HG03520 (cell line): ENCODE data around the gene ABCC9.
"Not testable (repeated sequence)": the region's sequence is repeated elsewhere in the genome, so short reads cannot be mapped to it uniquely, and the experiment has no call there.

Source experiments
- ATAC-seq: cut with Tn5 transposase; IDR thresholded peaks from one replicate; pipeline ENCODE4 v1.9.1; 2021; ENCODE audit warnings: mild to moderate bottlenecking, moderate library complexity; ENCODE audit not compliant: unreplicated experiment

ABCC9 gene

DNA sequence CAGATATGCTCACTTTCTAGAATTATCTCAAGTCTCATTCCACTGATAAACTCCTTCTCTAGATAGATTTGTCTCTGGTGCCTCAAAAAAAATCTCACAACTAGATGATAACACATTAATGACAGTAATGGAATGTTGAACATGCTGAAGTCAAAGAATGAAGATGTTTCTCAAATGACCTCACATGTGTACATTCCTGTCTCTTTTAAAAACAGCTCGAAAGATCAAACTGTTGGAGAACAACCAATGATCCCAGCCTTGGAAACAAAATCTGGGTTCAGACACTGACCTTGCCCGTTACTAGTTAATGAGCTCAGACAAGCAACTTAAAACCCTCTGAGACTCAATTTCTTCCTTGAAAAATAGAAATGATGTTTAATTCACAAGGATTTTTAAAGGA lies 122.0 kb downstream of the ABCC9 start:
- no peak for ATAC-seq

DNA sequence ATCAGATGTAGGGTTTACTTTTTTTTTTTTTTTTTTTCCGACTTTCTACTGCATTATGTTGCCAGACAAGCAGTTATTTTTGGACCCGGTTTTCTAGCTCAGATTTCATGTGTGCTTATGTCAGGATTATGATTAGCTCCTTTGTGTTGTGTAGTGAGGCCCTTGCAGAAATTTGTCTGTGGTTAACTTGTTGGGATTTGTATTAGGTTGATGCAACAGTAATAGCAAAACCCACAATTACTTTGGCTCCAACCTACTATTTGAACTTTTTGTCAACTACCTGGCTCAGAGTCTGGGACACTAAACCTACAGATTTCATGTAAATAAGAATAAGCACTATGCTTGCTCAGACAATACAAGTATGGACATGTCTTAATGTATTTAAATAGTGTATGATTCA lies 122.6 kb downstream of the ABCC9 start:
- no peak for ATAC-seq

DNA sequence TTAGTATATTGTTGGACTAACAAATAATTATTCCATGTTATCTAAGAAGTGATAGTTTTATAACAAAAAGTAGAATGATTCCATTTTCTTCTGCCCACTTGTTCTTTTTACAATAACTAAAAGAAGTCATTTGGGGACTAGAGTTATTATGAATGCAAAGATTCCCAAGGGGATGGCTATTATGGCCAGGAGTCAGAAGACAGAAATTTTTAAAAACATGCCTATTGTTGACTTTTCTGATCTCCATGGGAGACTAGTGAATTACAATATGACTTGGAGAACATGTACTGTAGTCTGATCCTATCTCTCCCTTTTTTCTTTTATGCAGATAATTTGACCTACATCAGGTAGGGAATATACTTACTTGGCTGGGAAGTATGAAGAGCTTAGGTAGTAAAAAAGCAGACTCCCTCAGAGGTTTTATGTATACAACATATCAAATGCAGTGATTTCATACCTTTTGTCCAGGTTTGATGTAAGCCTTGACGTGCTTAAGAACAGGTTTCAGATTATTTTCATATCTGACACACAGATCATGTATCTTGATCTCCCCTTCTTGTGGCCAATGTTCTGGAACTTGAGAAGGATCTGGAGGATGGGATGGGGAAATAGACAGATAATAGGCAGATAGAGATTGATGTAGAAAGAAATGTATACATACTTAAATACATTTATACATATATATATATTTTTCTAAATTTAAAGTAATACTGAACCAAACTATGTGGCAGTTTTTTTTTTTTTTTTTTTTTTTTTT lies 125.7 kb downstream of the ABCC9 start:
- no peak for ATAC-seq

DNA sequence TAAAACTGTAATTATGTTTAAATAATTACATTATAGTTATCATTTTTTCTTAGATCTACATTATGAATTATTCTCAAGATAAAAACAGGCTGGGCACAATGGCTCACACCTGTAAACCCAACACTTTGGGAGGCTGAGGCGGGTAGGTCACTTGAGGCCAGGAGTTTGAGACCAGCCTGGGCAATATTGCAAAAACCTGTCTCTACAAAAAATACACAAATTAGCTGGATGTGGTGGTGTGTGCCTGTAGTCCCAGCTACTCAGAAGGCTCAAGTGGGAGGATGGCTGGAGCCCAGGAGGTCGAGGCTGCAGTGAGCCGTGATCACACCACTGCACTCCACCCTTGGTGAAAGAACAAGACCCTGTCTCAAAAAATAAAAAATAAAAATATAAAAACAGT lies 126.4 kb downstream of the ABCC9 start:
- ATAC-seq = no peak

DNA sequence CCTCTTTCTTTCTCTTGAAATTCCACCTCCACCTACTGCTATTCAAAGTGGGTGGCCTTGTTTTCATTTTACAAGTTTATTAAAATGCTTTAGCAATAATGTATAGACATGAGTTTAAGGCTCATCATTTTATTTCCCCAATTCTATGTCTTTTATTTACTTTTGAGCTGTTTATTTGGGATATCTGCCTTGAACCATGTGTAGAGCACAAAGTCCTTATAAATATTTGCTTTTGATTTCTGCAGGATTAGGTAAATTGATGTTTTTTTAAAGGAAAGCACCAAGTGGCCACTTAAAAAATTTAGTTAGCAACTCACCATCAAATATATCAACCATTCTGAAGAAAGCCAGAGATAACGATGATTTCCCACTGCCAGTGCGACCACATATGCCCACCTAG lies 126.9 kb downstream of the ABCC9 start:
- ATAC-seq = no peak

DNA sequence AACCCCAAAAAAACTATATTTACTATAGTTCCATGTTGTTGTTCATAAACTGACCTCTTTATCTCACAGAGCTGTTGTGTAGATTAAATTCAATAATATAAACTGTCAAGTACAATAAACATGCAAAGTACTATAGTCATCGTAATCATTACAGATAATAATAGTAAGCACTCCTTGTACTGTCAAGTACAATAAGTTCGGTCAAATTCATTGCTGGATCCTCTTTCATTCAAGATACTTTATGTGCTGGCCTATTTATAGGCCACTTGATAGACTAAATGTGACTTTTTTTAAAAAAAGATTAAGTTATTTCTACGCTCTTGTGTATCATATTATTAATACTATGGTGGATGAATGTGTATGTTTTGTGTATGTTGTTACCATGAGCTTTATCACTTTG lies 127.5 kb downstream of the ABCC9 start:
- no peak for ATAC-seq

DNA sequence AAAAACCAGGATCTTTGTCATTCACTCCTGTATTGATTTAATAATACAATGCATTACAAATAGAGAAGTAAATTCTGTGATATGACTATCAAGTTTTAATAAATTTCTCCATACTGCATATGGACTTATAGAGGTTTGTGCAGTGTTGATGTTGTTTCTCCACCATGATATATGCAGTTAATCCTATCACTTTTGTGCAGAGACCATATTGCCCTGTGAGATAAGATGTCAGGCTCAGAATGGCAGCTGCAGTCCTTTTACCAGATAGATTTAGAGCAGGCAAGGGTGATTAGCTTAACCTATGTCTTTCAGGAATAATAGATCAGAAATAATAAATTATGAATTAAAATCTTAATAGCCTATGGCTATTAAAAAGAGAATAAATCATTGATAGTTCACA lies 128.1 kb downstream of the ABCC9 start:
- no peak for ATAC-seq

DNA sequence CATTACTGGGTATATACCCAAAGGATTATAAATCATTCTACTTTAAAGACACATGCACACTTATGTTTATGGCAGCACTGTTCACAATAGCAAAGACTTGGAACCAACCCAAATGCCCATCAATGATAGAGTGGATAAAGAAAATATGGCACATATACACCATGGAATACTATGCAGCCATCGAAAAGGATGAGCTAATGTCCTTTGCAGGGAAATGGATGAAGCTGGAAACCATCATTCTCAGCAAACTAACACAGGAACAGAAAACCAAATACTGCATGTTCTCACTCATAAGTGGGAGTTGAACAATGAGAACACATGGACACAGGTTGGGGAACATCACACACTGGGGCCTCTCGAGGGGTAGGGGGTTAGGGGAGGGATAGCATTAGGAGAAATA lies 128.9 kb downstream of the ABCC9 start:
- not testable (repeated sequence) for ATAC-seq

DNA sequence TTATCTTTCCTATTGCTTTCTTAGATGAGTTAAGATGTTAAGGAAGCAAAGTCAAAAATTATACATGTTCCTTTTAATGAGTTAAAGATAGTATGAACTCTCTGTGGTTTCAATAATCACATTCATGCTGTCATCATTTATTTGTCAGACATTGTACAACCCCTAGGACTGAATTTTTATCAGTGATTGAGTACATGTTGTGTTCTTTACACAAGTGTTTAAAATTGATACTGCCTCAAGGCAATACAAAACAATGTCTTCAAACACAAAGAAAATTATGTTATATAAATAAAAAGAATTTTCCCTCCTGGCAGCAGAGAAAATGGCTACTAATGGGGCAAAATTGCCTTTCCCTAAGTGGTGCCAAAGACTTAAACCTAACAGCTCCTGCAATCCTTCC lies 132.1 kb downstream of the ABCC9 start:
- no peak for ATAC-seq

DNA sequence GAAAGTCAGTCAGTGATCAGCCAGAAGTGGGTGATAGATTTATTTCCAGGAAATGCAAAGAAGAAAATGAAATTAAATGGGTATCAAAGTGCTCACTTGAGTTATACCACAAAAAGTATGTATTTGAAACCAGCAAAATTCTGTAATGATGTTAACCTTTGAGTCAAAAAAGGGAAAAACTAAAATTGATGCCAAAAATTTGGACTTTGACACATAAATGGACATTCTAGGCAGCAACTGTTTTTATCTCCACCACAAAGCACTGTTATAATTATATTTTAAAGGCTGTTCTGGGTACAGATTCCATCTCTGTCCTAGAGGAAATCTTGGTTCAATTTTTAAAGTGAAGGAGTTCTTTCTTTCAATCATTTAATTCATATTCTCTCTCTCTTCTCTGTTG lies 135.0 kb downstream of the ABCC9 start:
- no peak for ATAC-seq

DNA sequence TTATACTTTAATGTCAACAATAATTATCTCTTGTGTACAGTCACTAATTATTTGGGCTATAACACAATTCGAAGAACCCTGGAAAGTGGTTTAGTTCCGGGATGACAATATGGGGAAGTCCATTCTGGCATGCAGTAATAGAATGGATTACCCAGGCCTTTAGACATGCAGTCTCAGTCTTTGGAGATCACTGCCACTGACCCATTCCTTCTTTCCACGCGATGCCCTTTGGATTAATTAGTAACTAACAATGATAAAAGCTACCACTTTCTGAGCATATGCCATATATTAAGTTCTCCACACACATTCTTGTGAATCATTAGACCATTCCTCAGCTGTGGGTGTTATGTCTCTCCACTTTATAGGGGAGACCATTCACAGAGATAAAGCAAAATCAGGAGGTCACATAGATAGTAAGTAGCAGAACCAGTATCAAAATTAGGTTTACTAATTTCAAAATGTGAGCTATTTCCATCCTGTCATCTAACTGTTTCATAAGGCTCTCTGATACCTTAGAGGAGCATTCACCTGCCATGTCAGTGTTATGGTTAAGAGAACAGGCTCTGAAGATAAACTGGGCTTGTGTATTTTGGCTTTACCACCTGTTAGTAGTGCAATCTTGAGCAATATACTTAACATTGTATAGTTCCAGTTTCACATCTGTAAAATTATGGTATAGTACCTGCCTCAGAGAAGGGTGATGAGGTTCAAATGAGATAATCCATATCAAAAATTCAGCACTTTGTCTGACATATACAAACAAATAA lies 139.5 kb downstream of the ABCC9 start:
- no peak for ATAC-seq

DNA sequence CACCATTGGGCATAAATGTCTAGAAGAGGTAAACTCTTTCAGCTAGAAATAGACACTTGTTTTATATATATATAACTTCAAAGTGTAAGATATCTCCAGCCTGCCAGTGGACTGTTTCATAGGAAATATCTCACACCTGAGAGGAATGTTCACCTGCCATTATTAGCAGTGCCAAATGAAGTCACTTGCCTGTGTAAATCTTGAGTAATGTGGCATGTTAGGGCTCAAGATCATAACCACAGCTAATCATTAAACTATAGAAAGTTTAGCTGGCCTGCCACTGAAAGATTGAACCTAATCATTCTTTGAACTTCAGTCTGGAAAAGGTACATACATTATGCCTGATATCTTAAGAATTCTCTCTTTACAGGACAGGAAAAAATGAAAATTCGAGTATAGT lies 141.2 kb downstream of the ABCC9 start:
- no peak for ATAC-seq

DNA sequence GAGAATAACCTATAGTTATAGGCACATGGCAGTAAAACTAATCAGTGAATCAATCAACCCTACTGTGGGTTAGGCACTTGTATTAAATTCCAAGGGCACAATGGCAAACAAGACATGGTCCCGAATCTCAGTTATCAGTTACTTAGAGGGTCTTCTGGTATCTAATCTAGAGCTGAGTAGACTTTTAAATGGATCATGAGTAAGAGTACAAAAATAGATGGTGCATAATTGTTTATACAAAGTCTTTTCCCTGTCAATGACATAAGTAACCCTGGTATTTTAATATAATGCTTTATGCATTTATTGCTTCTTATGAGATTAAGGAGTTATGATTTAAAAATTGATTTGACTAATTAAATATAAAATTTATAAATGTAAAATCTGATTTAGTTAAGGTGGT lies 143.7 kb downstream of the ABCC9 start:
- no peak for ATAC-seq

DNA sequence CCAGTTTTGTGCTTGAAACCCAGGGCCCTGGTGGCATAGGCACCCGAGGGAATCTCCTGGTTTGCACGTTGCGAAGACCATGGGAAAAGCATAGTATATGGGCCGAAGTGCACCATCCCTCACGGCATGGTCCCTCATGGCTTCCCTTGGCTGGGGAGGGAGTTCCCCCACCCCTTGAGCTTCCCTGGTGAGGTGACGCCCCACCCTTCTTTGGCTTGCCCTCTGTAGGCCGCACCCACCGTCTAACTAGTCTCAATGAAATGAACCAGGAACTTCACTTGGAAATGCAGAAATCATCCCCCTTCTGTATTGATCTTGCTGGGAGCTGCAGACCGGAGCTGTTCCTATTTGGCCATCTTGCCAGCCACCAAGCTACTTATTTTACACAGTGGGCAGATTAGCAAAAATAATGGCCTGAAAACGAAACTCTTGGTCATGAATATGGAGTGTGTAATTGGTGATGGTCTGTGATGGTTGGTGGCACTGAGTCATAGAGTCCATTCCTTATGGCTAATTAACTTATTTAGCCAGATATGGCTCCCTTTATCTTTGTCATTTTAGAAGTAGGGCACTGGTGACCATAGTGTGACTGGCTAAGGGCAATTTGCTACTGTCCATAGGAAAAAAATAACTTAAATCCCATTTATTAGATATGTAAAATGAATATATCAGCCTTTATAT lies 145.4 kb downstream of the ABCC9 start:
- ATAC-seq = no peak

DNA sequence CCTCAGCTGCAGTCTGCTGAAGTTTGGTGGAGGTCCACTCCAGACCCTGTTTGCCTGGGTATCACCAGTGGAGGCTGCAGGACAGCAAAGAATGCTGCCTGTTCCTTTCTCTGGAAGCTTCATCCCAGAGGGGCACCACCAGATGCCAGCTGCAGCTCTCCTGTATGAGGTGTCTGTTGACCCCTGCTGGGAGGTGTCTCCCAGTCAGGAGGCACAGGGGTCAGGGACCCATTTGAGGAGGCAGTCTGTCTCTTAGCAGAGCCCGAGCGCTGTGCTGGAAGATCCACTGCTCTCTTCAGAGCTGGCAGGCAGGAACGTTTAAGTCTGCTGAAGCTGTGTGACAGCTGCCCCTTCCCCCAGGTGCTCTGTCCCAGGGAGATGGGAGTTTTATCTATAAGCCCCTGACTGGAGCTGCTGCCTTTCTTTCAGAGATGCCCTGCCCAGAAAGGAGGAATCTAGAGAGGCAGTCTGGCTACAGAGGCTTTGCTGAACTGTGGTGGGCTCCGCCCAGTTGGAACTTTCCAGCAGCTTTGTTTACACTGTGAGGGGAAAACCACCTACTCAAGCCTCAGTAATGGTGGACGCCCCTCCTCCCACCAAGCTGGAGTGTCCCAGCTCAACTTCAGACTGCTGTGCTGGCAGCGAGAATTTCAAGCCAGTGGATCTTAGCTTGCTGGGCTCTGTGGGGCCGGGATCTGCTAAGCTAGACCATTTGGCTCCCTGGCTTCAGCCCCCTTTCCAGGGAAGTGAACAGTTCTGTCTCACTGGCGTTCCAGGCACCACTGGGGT lies 146.2 kb downstream of the ABCC9 start:
- not testable (repeated sequence) for ATAC-seq

DNA sequence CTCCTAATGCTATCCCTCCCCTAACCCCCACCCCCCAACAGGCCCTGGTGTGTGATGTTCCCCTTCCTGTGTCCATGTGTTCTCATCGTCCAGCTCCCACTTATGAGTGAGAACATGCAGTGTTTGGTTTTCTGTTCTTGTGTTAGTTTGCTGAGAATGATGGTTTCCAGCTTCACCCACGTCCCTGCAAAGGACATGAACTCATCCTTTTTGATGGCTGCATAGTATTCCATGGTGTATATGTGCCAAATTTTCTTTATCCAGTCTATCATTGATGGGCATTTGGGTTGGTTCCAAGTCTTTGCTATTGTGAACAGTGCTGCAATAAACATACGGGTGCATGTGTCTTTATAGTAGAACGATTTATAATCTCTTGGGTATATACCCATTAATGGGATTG lies 151.5 kb downstream of the ABCC9 start:
- not testable (repeated sequence) for ATAC-seq

DNA sequence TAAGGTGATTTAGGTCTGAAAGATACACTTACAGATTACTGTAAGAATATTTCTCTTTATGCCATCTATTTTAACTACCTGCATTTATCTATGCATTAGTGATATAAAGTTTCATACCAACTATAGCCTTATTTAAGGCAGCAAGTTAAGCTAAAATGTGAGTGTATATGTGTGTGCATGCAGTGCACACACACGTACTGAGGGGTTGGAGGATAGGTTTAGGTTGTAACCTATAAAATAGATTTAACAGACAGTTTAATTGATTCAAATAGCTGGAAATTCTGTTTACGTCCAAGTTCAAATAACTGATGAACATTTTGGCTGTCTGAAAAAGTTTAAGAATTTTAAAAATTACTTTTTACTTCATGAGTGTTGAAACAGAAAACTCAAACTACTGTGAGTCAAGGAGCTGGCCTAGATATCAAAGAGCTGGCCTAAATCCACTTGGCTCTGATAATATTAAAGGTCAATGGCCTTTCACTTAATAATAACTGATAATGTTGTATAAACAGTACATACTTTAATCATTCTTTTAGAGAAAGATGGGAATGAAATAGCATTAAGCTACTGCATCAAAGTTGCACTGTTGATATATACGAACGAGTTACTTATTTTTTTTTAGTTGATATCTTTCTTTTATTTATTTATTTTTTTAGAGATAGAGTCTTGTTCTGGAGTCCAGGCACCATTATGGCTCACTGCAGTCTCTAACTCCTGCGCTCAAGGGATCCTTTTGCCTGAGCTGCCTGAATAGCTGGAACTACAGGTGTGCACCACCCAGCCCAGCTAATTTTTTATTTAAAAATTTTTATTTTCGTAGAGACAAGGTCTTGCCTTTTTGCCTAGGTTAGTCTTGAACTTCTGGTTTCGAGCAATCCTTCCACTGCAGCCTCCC lies 152.9 kb downstream of the ABCC9 start:
- no peak for ATAC-seq

DNA sequence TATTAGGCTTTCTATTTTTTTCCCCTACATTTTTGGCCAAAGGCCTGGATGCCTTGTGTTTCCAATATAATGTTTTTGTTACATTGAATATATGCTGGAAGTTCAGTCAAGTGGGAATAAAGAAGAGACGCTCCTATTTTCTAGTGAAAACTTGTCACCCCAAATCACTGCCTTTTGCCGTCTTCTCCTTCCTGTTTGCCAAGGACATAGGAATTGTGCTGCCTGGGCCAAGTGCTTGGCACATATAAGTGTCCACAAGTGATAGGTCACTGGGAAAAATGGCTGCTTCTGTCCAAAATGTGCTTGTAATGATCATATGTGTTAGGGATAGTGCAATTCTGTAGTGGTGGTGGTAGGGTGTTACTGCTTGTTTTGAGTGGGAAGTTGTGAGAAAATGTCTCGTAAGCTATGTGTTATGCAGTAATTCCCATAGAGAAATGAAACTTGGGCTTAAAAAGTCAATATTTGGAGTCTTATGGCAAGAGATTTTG lies 155.1 kb downstream of the ABCC9 start:
- no peak for ATAC-seq

DNA sequence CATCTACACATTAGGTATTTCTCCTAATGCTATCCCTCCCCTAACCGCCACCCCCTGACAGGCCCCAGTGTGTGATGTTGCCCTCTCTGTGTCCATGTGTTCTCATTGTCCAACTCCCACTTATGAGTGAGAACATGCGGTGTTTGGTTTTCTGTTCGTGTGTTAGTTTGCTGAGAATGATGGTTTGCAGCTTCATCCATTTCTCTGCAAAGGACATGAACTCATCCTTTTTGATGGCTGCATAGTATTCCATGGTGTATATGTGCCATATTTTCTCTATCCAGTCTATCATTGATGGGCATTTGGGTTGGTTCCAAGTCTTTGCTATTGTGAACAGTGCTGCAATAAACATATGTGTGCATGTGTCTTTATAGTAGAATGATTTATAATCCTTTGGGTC lies 158.5 kb downstream of the ABCC9 start:
- ATAC-seq = not testable (repeated sequence)

DNA sequence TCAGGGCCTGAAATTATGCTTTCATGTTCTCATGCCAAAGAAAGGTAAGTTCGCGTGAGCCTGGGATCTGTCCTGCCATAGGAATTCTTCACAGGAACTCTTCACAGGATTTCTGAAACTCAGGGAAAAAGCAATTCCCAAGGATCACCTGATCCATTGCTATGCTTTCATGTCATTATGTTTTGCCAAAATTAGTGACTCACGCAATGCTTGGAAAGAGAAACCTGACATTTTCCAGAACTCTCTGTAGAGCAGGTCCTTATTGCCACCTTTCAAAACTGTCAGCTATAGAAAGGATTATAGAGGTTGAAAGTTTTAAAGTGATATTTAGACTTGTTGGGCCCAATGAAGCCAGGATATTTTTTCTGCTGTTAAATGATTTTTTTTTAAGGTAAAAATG lies 160.4 kb downstream of the ABCC9 start:
- no peak for ATAC-seq
